RPMI7951 (cell line): Measurements from ENCODE around the gene DYNC2H1. TPM values are rescaled to one million over a fixed set of nuclear protein-coding genes. Genes with fewer than 3 reads are reported as not detected.

Experiments used
- DNase-seq: peaks from one replicate; pipeline ENCODE4 v3.0.0-alpha.2; 2012; ENCODE audit warnings: low read depth
- total RNA-seq: library from RNA; depleted of rRNA; stranded (reverse); fragments of >200 nt; shearing (Covaris generic); gene quantifications from 2 replicates; pipeline ENCODE4 v1.2.3, GENCODE V29; 2014

DYNC2H1 gene
- total RNA-seq, 1 experiment from 2014 or later, result 18.5 TPM

DNA sequence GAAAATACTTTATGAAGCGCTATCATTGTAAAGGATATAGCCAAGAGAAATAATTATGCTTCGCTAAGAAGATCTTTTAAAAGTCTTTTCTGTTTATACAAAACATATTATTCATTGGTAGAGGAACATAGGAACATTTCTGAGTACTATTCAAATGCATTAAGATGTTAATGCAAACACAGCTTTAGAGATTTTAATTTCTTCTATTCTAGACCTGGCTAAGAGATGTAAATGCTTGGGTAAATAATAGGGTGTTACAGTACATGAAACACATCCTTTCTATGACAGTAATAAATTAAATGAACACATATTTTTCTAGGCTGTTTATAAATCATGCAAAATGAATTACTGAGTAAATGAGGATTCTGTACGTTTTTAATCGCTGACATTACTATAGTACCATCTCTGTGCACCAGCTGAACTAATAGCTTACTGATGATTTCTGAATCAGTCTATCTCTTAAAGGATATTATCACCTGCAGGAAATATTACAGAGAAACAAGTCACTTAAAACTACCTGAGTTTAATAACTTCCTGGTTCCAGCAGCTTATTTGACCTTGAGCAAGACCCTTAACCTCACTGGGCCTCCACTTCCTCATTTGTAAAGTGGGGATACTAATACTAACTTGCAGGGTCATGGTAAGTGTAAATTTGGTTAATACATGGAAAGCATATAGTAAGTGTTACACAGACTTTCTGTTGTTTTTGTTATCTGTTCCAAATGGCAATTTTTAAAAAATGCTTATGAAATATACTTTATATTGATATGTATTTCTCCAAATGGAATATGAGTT, 344.9 kb downstream of the DYNC2H1 start:
- no peak for DNase-seq

GRCh38 chr11:103464420-103464819, 355.2 kb downstream of the DYNC2H1 start:
- no peak for DNase-seq

DNA sequence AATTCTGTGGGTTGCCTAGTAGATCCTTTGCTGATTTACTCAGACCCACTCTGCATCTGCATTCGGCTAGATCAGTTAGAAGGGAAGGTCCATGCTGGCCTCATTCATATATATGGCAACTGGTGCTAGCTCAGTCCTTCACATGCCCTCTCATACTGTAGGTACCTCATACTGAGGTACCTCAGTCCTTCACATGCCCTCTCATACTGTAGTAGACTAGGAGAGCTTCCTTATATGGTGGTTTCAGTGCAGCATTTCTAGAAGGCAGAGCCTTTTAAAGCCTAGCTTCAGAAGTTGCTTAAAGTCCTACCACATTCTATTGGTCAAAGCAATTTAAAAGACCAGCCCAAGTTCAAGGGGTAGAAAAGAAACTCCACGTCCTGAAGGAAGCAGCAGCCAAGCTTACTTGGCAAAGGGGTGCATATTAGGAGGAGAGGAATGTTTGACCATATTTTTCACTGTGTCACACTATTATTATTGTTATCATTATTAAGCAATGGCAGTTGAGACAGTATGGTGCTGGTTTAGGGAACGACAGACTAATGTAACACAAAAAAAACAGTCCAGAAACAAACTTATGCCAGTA, 356.4 kb downstream of the DYNC2H1 start:
- no peak for DNase-seq

DNA sequence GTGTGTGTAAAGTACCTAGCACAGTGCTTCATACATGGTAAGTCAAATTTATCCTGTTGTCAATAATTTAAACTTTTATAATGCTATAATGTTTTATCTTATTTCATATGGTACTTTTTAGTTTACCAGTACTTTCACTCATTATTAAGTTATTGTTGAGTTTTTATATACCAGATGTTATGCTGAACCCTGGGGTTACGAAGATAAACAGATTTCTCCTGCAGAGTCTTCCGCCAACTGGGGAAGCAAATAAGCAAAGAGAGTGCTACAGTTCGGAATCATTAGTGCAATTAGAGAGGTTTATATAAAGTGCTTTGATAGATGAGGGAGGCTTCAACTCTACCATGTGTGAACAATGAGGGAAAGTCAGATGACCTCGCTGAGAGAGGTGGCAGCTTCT, 362.3 kb downstream of the DYNC2H1 start:
- no peak for DNase-seq

DNA sequence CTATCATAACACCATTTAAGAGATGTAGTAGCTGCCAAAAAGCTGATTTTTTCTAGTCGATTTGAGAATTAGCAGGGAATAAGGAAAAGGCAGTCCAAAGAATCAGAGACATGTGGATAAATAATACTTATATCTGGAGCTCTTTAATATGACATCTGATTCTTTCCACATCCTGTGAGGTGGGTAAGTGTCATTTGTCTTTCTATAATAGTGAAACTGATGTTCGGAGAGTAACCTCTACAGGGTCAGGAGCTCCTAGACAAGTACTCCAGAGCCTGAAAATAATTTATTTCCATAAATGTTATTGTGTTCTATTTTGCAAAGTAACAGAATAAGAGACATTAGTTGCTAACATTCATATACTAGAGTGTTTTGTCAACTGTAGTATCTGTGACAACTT, 367.6 kb downstream of the DYNC2H1 start:
- no peak for DNase-seq

DNA sequence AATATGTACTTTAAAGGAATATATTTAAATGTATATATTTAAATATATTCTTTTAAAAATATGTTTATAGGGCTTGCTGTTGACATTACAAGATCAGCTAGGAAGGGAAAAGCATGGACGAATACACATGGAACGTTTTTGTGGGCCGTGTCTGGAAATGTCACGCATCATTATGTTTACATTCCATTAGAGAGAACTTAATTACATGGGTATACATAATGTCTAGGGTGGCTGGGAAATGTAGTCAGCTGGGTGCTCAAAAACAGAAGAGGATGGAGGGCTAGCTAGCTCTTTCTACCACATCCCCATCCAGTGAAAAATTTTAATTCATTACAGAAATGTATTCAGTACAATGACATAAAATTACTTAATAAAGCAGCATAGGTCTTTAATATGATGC, 371.2 kb downstream of the DYNC2H1 start:
- no peak for DNase-seq

GRCh38 chr11:103483996-103484395, 374.8 kb downstream of the DYNC2H1 start:
- DNase-seq, result no peak

GRCh38 chr11:103484545-103484944, 375.3 kb downstream of the DYNC2H1 start:
- DNase-seq, result peak; percentile 10

- no peak for DNase-seq
These were observed 377.4 kb downstream of the DYNC2H1 start for GRCh38 chr11:103486604-103487003.

DNA sequence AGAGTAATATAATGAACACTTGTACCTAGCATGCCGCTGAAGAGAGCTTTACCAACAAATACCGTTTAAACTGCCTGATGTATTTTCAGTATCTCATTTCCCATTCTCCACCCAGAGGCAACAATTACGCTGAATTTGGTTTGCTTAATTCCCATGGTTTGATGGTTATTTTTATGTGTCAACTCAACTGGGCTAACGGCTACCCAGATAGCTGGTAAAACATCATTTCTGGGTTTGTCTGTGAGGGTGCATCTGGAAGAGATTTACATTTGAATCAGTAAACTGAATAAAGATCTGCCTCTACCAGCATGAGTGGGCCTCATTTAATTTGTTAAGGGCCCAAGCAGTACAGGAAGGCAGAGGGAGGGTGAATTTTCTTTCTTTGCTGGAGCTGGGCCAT, 377.9 kb downstream of the DYNC2H1 start:
- no peak for DNase-seq

DNA sequence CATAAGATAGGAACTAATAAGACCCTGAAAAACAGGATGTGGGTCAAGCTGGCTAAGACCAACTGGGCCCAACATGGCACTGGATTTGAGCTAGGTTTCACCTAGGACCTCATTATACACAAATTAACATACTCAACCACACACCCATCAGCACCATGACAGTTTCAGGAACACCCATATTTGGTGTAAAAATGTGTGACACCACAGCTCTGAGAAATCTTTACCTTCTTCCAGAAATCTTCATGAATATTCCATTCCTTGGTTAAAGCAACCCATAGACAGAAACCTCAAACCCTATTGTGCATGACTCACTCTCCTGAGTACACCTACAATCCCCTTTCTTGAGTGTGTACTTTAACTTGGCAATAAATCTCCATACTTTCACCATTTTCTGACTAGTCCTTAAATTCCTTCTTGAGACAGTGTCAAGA, 378.8 kb downstream of the DYNC2H1 start:
- DNase-seq, result peak; percentile 10

DNA sequence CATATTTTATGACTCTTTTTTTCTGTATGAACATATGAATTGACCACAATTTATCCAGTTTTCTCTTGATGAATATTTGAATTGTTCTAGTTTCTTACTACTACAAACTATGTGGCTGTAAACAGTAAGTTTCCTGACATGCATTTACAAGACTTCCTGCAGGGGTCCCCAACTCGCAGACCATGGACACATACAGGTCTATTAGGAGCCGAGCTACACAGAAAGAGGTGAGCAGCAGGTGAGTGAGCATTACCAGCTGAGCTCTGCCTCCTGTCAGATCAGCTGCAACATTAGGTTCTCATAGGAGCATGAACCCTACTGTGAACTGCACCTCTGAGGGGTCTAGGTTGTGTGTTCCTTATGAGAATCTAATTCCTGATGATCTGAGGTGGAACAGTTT, 379.4 kb downstream of the DYNC2H1 start:
- no peak for DNase-seq

GRCh38 chr11:103491777-103492176, 382.6 kb downstream of the DYNC2H1 start:
- peak; percentile 28 for DNase-seq

DNA sequence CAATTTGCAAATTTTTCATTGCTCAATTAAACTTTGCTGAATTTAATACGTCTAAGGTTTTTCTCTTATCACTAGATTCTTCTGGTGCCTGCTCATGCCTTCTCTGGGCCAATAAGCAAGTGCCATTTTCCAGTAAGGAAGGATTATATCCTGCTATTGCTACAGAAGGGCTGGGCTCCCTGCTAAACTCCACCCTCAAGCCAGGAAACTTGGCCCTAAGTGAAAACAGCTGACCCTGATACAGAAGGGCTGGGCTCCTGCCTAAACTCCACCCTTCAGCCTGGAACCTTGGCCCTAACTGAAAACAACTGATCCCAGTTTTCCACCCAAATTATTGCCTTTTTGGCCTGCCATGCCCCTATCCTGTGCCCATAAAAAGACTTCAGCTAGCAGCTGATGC, 385.3 kb downstream of the DYNC2H1 start:
- DNase-seq, result peak; percentile 10

DNA sequence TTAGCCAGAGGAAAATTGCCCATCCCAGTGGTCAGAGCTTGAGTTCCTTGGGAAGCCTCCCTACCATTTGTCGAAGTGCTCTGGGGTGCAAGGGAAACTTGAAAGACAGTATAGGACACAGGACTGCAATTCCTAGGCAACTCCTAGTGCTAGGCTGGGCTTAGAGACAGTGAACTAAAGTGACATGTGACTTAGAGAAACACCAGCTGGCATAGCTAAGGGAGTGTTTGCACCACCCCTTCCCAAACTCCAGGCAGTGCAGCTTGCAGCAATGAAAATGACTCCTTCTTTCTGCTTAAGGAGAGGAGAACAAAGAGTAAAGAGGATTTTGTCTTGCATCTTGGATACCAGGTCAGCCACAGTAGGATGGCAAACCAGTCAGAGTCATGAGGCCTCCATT, 388.0 kb downstream of the DYNC2H1 start:
- DNase-seq, result no peak

GRCh38 chr11:103499710-103500340, 390.6 kb downstream of the DYNC2H1 start:
- DNase-seq, result peak; percentile 12

- DNase-seq, result no peak
These were observed 406.1 kb downstream of the DYNC2H1 start for GRCh38 chr11:103515283-103515682.

DNA sequence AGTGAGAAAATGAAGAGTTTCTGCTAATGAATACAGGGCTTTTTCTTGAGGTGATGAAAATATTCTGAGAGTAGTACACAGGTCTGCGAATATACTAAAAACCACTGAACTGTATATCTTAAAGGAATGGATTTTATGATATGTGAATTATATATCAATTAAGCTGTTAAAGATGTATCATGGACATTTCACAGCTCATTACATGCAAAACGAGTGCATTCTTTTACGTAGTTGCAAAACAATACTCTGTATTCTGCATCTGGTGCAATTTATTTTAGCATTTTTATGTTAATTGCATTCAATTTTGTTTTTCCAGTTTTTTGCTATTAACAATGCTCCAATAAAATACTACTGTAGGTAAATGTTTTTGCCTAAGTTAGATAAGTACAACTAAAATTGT, 411.6 kb downstream of the DYNC2H1 start:
- DNase-seq, result no peak

DNA sequence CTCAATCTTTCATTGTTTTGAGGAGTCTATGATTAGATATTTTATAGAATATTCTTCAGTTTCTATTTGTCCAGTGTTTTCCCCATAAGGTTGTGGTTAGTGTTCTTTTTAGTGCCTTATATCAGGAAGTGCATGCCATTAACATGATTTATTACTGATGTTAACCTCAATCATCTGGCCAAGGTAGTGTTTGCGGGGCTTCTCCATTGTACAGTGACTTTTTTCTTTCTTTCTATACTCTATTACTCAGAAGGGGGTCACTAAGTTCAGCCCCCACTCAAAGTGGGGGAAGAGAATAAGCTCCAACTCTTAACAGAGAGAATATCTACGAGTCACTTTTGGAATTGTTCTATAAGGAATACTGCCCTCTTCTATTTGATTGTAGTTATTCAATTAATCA, 415.8 kb downstream of the DYNC2H1 start:
- peak; percentile 69 for DNase-seq

DNA sequence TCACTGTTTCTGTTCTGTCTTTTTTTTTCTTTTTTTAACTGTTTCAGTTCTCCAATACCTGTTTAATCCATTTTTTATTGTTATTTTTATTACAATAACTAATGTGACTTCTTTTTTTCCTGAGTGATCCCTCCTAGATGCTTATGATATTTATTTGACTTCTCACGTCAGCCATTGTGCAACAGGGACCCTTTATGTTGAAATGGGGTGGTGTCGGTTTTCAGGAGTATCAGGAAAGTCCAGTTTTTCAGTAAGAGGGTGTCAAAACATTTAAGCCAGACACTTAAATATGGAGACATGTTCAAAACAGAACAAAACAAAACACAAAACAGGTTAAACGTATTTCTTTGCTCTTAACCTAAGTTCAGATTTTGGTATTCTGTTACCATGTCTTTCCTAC, 418.8 kb downstream of the DYNC2H1 start:
- no peak for DNase-seq

DNA sequence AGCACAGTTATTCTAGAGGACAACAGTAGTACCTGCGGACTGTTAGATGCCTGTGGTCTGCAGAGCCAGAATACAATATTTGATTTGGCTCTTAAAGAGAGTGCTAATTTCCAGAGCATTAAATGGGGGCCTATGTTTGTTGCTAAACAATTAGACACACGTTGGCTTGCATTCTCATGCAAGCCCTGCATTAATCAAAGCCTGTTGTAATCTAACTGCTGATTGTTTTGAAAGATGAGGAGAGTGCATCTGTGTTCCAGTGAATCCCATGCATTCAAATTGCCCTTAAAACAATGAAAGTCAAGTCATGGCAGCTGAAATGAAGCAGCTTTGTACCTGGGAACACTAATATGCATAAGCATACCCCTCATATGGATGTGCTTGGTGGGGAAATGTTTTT, 419.4 kb downstream of the DYNC2H1 start:
- DNase-seq, result no peak

DNA sequence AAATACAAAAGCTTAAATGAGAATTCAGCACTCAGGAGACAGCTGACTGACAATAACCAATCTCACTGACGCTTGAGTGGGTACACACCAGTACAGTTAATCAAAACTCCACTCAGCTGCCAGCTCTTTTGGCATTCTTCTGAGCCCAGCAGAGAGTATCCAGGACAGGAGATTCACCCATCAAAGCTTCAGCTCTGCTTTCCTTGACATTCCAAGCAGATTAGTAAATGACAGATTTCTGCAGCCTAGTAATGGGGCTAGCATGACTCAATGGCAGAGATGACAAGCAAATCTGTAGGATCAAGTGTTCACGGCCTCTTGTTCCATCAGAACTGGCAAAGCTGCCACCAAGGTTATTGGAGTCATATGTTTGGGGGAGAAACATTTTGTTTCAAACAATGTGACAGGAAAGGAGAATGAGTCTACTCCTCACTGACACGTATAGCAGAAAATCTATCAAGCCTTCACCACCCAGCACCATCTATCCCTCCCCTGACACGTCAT, 420.0 kb downstream of the DYNC2H1 start:
- peak; percentile 91 for DNase-seq
